ENCODE measurements around the gene ACOT7. TPM values are rescaled to one million over a fixed set of nuclear protein-coding genes. Genes with fewer than 3 reads are reported as not detected.

ACOT7 gene
- total and polyA plus RNA-seq, 2 of the 13 experiments (the other 11 are each of a cell fraction or from before 2014, with no cell fraction given): 33.0 to 55.8 TPM

- TF ChIP-seq ZBTB40 (IDR thresholded peaks at IDR 0.05) (no peak), ZBTB40 (CRISPR knock-in tag; IDR thresholded peaks at IDR 0.05) (peak; percentile 94), SIX4 (CRISPR knock-in tag; IDR thresholded peaks at IDR 0.05) (peak; percentile 88), ZBTB33 (CRISPR knock-in tag; IDR thresholded peaks at IDR 0.05) (peak; percentile 85), ATF4 (CRISPR knock-in tag; IDR thresholded peaks at IDR 0.05) (peak in 1 of 2 experiments; percentile 88; a peak in 2 of 4 replicates), ZNF614 (CRISPR knock-in tag; IDR thresholded peaks at IDR 0.05; ENCODE audit: borderline replicate concordance) (peak; percentile 94; the same call in 1 of the 2 replicates), CBFB (CRISPR knock-in tag; IDR thresholded peaks at IDR 0.05) (peak; percentile 93; the same call in 1 of the 2 replicates), SMAD1 (CRISPR knock-in tag; IDR thresholded peaks at IDR 0.05; ENCODE audit: borderline replicate concordance, low read depth) (no peak), ZSCAN20 (CRISPR knock-in tag; IDR thresholded peaks at IDR 0.05; ENCODE audit: borderline replicate concordance) (peak; percentile 99), IRF1 (CRISPR knock-in tag; IDR thresholded peaks at IDR 0.05; ENCODE audit: low read depth) (peak; percentile 91; the same call in 1 of the 2 replicates), NCOA2 (CRISPR knock-in tag; IDR thresholded peaks at IDR 0.05) (peak; percentile 87), TBX2 (CRISPR knock-in tag; IDR thresholded peaks at IDR 0.05; ENCODE audit: borderline replicate concordance) (peak; percentile 95)
Measured at GRCh38 chr1:6245086-6245868, 148.3 kb downstream of the ACOT7 start (continued).

All from HepG2 (cell line).